Smooth muscle cell (in vitro differentiated cells): ENCODE results near the gene PDE10A. TPM values are rescaled to one million over a fixed set of nuclear protein-coding genes. Genes with fewer than 3 reads are reported as not detected.
A peak's percentile ranks its signal among the peaks of the same experiment; 100 is the strongest.

Experiments
- DNase-seq: peaks from one replicate; lab custom pipeline; 2025; ENCODE audit not compliant: unreplicated experiment; lab: John Stamatoyannopoulos, UW
- H2AFZ ChIP-seq: fragments of 200-600 bp; sonication (generic); 2 replicates; pipeline ENCODE4 v1.6.0; 2016; ENCODE audit warnings: antibody characterized with exemption, low read depth, mild to moderate bottlenecking
- H3F3A ChIP-seq: fragments of 200-600 bp; sonication (generic); 2 replicates; pipeline ENCODE4 v1.6.0; 2017; ENCODE audit warnings: antibody characterized with exemption, low read depth
- H3K27ac ChIP-seq: fragments of 200-600 bp; sonication (generic); 2 replicates; pipeline ENCODE4 v1.5.1; 2016; ENCODE audit warnings: low read depth, mild to moderate bottlenecking
- H3K27me3 ChIP-seq: fragments of 200-600 bp; sonication (generic); 2 replicates; pipeline ENCODE4 v1.6.1; 2016; ENCODE audit warnings: low read depth, mild to moderate bottlenecking
- H3K36me3 ChIP-seq: fragments of 200-600 bp; sonication (generic); 2 replicates; pipeline ENCODE4 v1.5.1; 2016; ENCODE audit warnings: low read depth
- H3K4me1 ChIP-seq: fragments of 200-600 bp; sonication (generic); 2 replicates; pipeline ENCODE4 v1.5.1; 2016; ENCODE audit warnings: low read depth
- H3K4me2 ChIP-seq: fragments of 200-600 bp; sonication (generic); 2 replicates; pipeline ENCODE4 v1.6.0; 2016; ENCODE audit warnings: mild to moderate bottlenecking
- H3K4me3 ChIP-seq: fragments of 200-600 bp; sonication (generic); 2 replicates; pipeline ENCODE4 v1.5.1; 2016; ENCODE audit warnings: mild to moderate bottlenecking
- H3K79me2 ChIP-seq: fragments of 200-600 bp; sonication (generic); 2 replicates; pipeline ENCODE4 v1.6.0; 2016; ENCODE audit warnings: low read depth, mild to moderate bottlenecking
- H3K9ac ChIP-seq: fragments of 200-600 bp; sonication (generic); 2 replicates; pipeline ENCODE4 v1.6.0; 2016; ENCODE audit warnings: low read depth
- H3K9me3 ChIP-seq: fragments of 200-600 bp; sonication (generic); replicated peaks from 2 replicates; pipeline ENCODE4 v1.5.1; 2016; ENCODE audit warnings: low read depth
- H4K20me1 ChIP-seq: fragments of 200-600 bp; sonication (generic); 2 replicates; pipeline ENCODE4 v1.6.0; 2016; ENCODE audit warnings: low read depth
- WGBS: methylation state at CpG from one replicate; pipeline ENCODE4 v1.1.7; 2016; ENCODE audit warnings: low lambda C conversion rate; 5-methylcytosine and 5-hydroxymethylcytosine counted together
- polyA plus RNA-seq: library from polyadenylated mRNA; unstranded; fragments of >200 nt; fragmentation: Nextera tagmentation; extraction: Ambion mirVana; gene quantifications from 2 replicates; pipeline ENCODE4 v1.2.1, GENCODE V29; 2016
- total RNA-seq: library from RNA; depleted of rRNA; stranded (reverse); fragments of >200 nt; gene quantifications from 2 replicates; pipeline ENCODE4 v1.2.3, GENCODE V29; 2014
- TF ChIP-seq, protein P1 (sequence below): fragments of 200-600 bp; sonication (generic); IDR thresholded peaks from 2 replicates; pipeline ENCODE4 v1.5.1; 2017; ENCODE audit warnings: borderline replicate concordance, mild to moderate bottlenecking, antibody characterized with exemption; ENCODE audit not compliant: insufficient read depth, poor library complexity, severe bottlenecking

PDE10A gene
- total and polyA plus RNA-seq, 2 experiments from 2014 or later, result 2.0 to 5.6 TPM

- peaks cover 14% of the 10 kb centered on the region for H3K27me3 ChIP-seq
- no peak overlapping the region for H3K9ac ChIP-seq
- H2AFZ ChIP-seq, result peak overlapping the region; percentile 56
- peak overlapping the region; percentile 35 for H3K4me2 ChIP-seq
- no peaks in the 10 kb centered on the region for H3K4me1 ChIP-seq
- H3K79me2 ChIP-seq, result no peaks in the 10 kb centered on the region
- H3F3A ChIP-seq, result no peaks in the 10 kb centered on the region
- no peaks in the 10 kb centered on the region for H3K36me3 ChIP-seq
- no peaks in the 10 kb centered on the region for H4K20me1 ChIP-seq
- H3K4me3 ChIP-seq, result peak overlapping the region; percentile 21
- H3K27ac ChIP-seq, result no peak overlapping the region
- TF ChIP-seq, protein P1, sequence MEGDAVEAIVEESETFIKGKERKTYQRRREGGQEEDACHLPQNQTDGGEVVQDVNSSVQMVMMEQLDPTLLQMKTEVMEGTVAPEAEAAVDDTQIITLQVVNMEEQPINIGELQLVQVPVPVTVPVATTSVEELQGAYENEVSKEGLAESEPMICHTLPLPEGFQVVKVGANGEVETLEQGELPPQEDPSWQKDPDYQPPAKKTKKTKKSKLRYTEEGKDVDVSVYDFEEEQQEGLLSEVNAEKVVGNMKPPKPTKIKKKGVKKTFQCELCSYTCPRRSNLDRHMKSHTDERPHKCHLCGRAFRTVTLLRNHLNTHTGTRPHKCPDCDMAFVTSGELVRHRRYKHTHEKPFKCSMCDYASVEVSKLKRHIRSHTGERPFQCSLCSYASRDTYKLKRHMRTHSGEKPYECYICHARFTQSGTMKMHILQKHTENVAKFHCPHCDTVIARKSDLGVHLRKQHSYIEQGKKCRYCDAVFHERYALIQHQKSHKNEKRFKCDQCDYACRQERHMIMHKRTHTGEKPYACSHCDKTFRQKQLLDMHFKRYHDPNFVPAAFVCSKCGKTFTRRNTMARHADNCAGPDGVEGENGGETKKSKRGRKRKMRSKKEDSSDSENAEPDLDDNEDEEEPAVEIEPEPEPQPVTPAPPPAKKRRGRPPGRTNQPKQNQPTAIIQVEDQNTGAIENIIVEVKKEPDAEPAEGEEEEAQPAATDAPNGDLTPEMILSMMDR, result no peak
- WGBS, result 63% methylated on average over 20 of the region's 20 CpGs
- DNase-seq, result no peak
- no peaks in the 10 kb centered on the region for H3K9me3 ChIP-seq
These were observed 11.4 kb upstream of the PDE10A start for GRCh38 chr6:165674155-165675029.

GRCh38 chr6:165671222-165671768 lies 8.3 kb upstream of the PDE10A start:
- Histone ChIP-seq H3K27me3 (peaks cover 43% of the 10 kb centered on the region), H2AFZ (no peak overlapping the region), H3K4me3 (no peak overlapping the region), H3K27ac (no peak overlapping the region), H3K79me2 (no peaks in the 10 kb centered on the region), H3K9ac (no peak overlapping the region), H3K36me3 (no peaks in the 10 kb centered on the region), H3K9me3 (no peaks in the 10 kb centered on the region), H4K20me1 (no peaks in the 10 kb centered on the region), H3K4me1 (no peaks in the 10 kb centered on the region), H3K4me2 (no peak overlapping the region), H3F3A (no peaks in the 10 kb centered on the region)
- WGBS, result 82% methylated on average over 6 of the region's 6 CpGs
- DNase-seq, result no peak
- TF ChIP-seq, protein P1, result no peak

GRCh38 chr6:165668951-165669350 lies 5.9 kb upstream of the PDE10A start:
- whole genome bisulfite sequencing, result 61% methylated on average over 8 of the region's 8 CpGs
- TF ChIP-seq, protein P1, result no peak
- no peak overlapping the region for H3K4me3 ChIP-seq
- H3K9ac ChIP-seq, result no peak overlapping the region
- H3K27me3 ChIP-seq, result peaks cover 67% of the 10 kb centered on the region
- H3K36me3 ChIP-seq, result no peaks in the 10 kb centered on the region
- no peak for DNase-seq
- H2AFZ ChIP-seq, result no peak overlapping the region
- H3K9me3 ChIP-seq, result no peaks in the 10 kb centered on the region
- H3K4me2 ChIP-seq, result no peak overlapping the region
- peaks cover 20% of the 10 kb centered on the region for H3K4me1 ChIP-seq
- no peaks in the 10 kb centered on the region for H3F3A ChIP-seq
- H4K20me1 ChIP-seq, result no peaks in the 10 kb centered on the region
- H3K27ac ChIP-seq, result no peak overlapping the region
- H3K79me2 ChIP-seq, result no peaks in the 10 kb centered on the region
